GM23338 (cell line): Measurements from ENCODE around the gene ADGRG7. TPM values are rescaled to one million over a fixed set of nuclear protein-coding genes. Genes with fewer than 3 reads are reported as not detected.

ENCODE experiments used
- ATAC-seq: fragments of 200-7000 bp; cut with Tn5 transposase; 3 replicates; pipeline ENCODE4 v1.9.1; 2020
- DNase-seq: peaks from one replicate; pipeline ENCODE4 v3.0.0-alpha.2; 2015; ENCODE audit warnings: low spot score
- H2AFZ ChIP-seq: fragments of 200-600 bp; sonication (generic); 2 replicates; pipeline ENCODE4 v1.8.0; 2016; ENCODE audit warnings: antibody characterized with exemption, mild to moderate bottlenecking, moderate library complexity
- H3F3A ChIP-seq: fragments of 200-600 bp; sonication (generic); replicated peaks from 2 replicates; pipeline ENCODE4 v1.8.0; 2017; ENCODE audit warnings: antibody characterized with exemption, mixed run types, low read depth
- H3K27ac ChIP-seq: fragments of 200-600 bp; sonication (generic); 2 replicates; pipeline ENCODE4 v1.6.1; 2016; ENCODE audit warnings: low read depth
- H3K27me3 ChIP-seq: fragments of 200-600 bp; sonication (generic); 2 replicates; pipeline ENCODE4 v1.8.0; 2016; ENCODE audit warnings: mild to moderate bottlenecking, mixed run types, moderate library complexity; ENCODE audit not compliant: insufficient read depth
- H3K36me3 ChIP-seq: fragments of 200-600 bp; sonication (generic); 2 replicates; pipeline ENCODE4 v1.8.0; 2016; ENCODE audit warnings: mild to moderate bottlenecking; ENCODE audit not compliant: insufficient read depth
- H3K4me1 ChIP-seq: fragments of 200-600 bp; sonication (generic); 2 replicates; pipeline ENCODE4 v1.8.0; 2016; ENCODE audit warnings: mild to moderate bottlenecking, moderate library complexity; ENCODE audit not compliant: insufficient read depth
- H3K4me2 ChIP-seq: fragments of 200-600 bp; sonication (generic); 2 replicates; pipeline ENCODE4 v1.7.1; 2017; ENCODE audit warnings: mixed run types
- H3K4me3 ChIP-seq: fragments of 200-600 bp; sonication (generic); 2 replicates; pipeline ENCODE4 v1.6.1; 2016; ENCODE audit warnings: mixed run types
- H3K79me2 ChIP-seq: fragments of 200-600 bp; sonication (generic); replicated peaks from 2 replicates; pipeline ENCODE4 v1.8.0; 2017; ENCODE audit warnings: mild to moderate bottlenecking; ENCODE audit not compliant: insufficient read depth
- H3K9me2 ChIP-seq: fragments of 200-600 bp; sonication (generic); 2 replicates; pipeline ENCODE4 v1.8.0; 2017; ENCODE audit not compliant: insufficient read depth
- H4K20me1 ChIP-seq: fragments of 200-600 bp; sonication (generic); replicated peaks from 2 replicates; pipeline ENCODE4 v1.8.0; 2017; ENCODE audit warnings: mild to moderate bottlenecking; ENCODE audit not compliant: insufficient read depth
- H3K27ac Mint-ChIP-seq: 2 replicates; pipeline ENCODE4 v1.8.0; 2020; ENCODE audit warnings: inconsistent platforms, mild to moderate bottlenecking, moderate library complexity, mixed read lengths
- H3K27me3 Mint-ChIP-seq: 3 replicates; pipeline ENCODE4 v1.8.0; 2022; ENCODE audit warnings: low read depth, mild to moderate bottlenecking, moderate library complexity, mixed read lengths, inconsistent platforms; ENCODE audit not compliant: insufficient read depth, poor library complexity
- H3K36me3 Mint-ChIP-seq: 3 replicates; pipeline ENCODE4 v1.8.0; 2021; ENCODE audit warnings: low read depth, mild to moderate bottlenecking, inconsistent platforms, moderate library complexity, mixed read lengths
- H3K4me1 Mint-ChIP-seq: 3 replicates; pipeline ENCODE4 v1.8.0; 2020; ENCODE audit warnings: mild to moderate bottlenecking, inconsistent platforms, mixed read lengths
- H3K4me3 Mint-ChIP-seq: 3 replicates; pipeline ENCODE4 v1.8.0; 2021; ENCODE audit warnings: moderate library complexity, mild to moderate bottlenecking, inconsistent platforms, mixed read lengths
- H3K9me3 Mint-ChIP-seq: 3 replicates; pipeline ENCODE4 v1.8.0; 2020; ENCODE audit warnings: moderate library complexity, mild to moderate bottlenecking, inconsistent platforms, mixed read lengths
- CREB1 ChIP-seq: fragments of 250-450 bp; sonication (Bioruptor Pico); IDR thresholded peaks from 2 replicates; pipeline ENCODE4 v1.5.0; 2020; ENCODE audit warnings: low read depth, mild to moderate bottlenecking, moderate library complexity
- EZH2 ChIP-seq: fragments of 200-600 bp; sonication (generic); IDR thresholded peaks from one replicate; pipeline ENCODE4 v1.8.0; 2017; ENCODE audit warnings: antibody characterized with exemption, mild to moderate bottlenecking, low read depth; ENCODE audit not compliant: unreplicated experiment
- EZH2phosphoT487 ChIP-seq: fragments of 200-600 bp; sonication (generic); IDR thresholded peaks from one replicate; pipeline ENCODE4 v1.8.1; 2018; ENCODE audit warnings: antibody characterized with exemption; ENCODE audit not compliant: unreplicated experiment
- NANOG ChIP-seq: IDR thresholded peaks from 2 replicates; pipeline ENCODE4 v1.6.1; 2016; ENCODE audit warnings: antibody characterized with exemption, borderline replicate concordance
- STAT1 ChIP-seq: IDR thresholded peaks from one replicate; pipeline ENCODE4 v1.6.1; 2016; ENCODE audit warnings: antibody characterized with exemption; ENCODE audit not compliant: unreplicated experiment
- polyA plus RNA-seq: library from polyadenylated mRNA; unstranded; fragments of >200 nt; fragmentation: Nextera tagmentation; extraction: Ambion mirVana; gene quantifications from 2 replicates; pipeline ENCODE4 v1.2.1, GENCODE V29; 2016
- total RNA-seq: library from RNA; depleted of rRNA; stranded (reverse); fragments of >200 nt; shearing (Covaris generic); gene quantifications from 2 replicates; pipeline ENCODE4 v1.2.3, GENCODE V29; 2014
- TF ChIP-seq, protein P1 (sequence below): IDR thresholded peaks from 2 replicates; pipeline ENCODE4 v1.6.1; 2016; ENCODE audit warnings: antibody characterized with exemption
- TF ChIP-seq, protein P2 (sequence below): IDR thresholded peaks from one replicate; pipeline ENCODE4 v1.6.1; 2018; ENCODE audit warnings: antibody characterized with exemption; ENCODE audit not compliant: unreplicated experiment

Gene ADGRG7
- total and polyA plus RNA-seq, 2 experiments from 2014 or later = not detected

DNA sequence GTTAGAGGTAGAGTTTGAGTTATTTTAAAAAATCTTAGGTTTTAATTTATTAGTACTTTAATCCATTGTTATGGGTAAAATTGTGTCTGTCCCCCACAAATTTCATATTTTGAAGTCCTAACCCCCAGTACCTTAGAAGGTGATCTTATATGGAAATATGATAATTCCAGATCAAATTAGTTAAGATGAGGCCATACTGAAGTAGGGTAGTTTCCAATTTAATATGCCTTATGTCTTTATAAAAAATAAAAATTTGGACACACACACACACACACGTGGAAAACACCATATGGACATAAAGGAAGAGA, 18.6 kb upstream of the ADGRG7 start:
- no peaks in the 10 kb centered on the region for H3K9me2 ChIP-seq
- peaks cover 13% of the 10 kb centered on the region for H3K9me3 Mint-ChIP-seq
- no peaks in the 10 kb centered on the region for H3K4me1 ChIP-seq
- no peak overlapping the region for H2AFZ ChIP-seq
- H3K27ac Mint-ChIP-seq = no peak overlapping the region
- H3K4me3 ChIP-seq = no peak overlapping the region
- H3K27me3 ChIP-seq = no peaks in the 10 kb centered on the region
- TF ChIP-seq, protein P1, sequence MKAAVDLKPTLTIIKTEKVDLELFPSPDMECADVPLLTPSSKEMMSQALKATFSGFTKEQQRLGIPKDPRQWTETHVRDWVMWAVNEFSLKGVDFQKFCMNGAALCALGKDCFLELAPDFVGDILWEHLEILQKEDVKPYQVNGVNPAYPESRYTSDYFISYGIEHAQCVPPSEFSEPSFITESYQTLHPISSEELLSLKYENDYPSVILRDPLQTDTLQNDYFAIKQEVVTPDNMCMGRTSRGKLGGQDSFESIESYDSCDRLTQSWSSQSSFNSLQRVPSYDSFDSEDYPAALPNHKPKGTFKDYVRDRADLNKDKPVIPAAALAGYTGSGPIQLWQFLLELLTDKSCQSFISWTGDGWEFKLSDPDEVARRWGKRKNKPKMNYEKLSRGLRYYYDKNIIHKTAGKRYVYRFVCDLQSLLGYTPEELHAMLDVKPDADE = no peak
- TF ChIP-seq EZH2 (no peak), NANOG (no peak), EZH2phosphoT487 (no peak), STAT1 (no peak)
- TF ChIP-seq, protein P2, sequence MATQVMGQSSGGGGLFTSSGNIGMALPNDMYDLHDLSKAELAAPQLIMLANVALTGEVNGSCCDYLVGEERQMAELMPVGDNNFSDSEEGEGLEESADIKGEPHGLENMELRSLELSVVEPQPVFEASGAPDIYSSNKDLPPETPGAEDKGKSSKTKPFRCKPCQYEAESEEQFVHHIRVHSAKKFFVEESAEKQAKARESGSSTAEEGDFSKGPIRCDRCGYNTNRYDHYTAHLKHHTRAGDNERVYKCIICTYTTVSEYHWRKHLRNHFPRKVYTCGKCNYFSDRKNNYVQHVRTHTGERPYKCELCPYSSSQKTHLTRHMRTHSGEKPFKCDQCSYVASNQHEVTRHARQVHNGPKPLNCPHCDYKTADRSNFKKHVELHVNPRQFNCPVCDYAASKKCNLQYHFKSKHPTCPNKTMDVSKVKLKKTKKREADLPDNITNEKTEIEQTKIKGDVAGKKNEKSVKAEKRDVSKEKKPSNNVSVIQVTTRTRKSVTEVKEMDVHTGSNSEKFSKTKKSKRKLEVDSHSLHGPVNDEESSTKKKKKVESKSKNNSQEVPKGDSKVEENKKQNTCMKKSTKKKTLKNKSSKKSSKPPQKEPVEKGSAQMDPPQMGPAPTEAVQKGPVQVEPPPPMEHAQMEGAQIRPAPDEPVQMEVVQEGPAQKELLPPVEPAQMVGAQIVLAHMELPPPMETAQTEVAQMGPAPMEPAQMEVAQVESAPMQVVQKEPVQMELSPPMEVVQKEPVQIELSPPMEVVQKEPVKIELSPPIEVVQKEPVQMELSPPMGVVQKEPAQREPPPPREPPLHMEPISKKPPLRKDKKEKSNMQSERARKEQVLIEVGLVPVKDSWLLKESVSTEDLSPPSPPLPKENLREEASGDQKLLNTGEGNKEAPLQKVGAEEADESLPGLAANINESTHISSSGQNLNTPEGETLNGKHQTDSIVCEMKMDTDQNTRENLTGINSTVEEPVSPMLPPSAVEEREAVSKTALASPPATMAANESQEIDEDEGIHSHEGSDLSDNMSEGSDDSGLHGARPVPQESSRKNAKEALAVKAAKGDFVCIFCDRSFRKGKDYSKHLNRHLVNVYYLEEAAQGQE = no peak
- no peaks in the 10 kb centered on the region for H3K27me3 Mint-ChIP-seq
- H3K4me2 ChIP-seq = no peak overlapping the region
- ATAC-seq = no peak
- DNase-seq = no peak
- H3K4me3 Mint-ChIP-seq = no peak overlapping the region
- no peaks in the 10 kb centered on the region for H4K20me1 ChIP-seq
- H3K36me3 Mint-ChIP-seq = peaks cover 11% of the 10 kb centered on the region; the same call in 2 of the 3 replicates
- no peaks in the 10 kb centered on the region for H3F3A ChIP-seq
- no peaks in the 10 kb centered on the region for H3K4me1 Mint-ChIP-seq
- no peaks in the 10 kb centered on the region for H3K79me2 ChIP-seq
- H3K36me3 ChIP-seq = no peaks in the 10 kb centered on the region
- H3K27ac ChIP-seq = no peak overlapping the region

DNA sequence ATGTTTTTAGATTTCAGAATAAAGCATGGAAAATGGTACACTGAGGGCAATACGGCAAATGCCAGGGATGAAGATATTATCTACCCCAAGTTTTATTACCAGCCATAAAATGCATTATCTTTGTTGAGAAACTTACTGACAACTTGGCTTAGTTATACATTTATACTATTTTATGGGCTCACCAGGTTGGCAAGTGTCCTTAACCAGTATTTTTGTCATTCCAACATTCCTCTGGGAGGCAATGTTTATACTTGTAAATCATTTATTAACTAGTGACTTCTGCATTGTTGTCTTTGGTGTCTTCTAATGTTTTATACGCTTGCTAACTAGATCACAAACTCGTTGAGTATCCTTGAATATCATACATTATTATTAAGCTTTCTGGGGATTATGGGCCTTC, 18.0 kb upstream of the ADGRG7 start:
- ATAC-seq (no peak), DNase-seq (no peak)
- H3K4me1 Mint-ChIP-seq = no peaks in the 10 kb centered on the region
- Histone ChIP-seq H3K9me2 (no peaks in the 10 kb centered on the region), H3K36me3 (no peaks in the 10 kb centered on the region), H3K27ac (no peak overlapping the region), H2AFZ (no peak overlapping the region), H3K79me2 (no peaks in the 10 kb centered on the region), H4K20me1 (no peaks in the 10 kb centered on the region), H3K4me3 (no peak overlapping the region), H3K27me3 (no peaks in the 10 kb centered on the region), H3F3A (no peaks in the 10 kb centered on the region), H3K4me1 (no peaks in the 10 kb centered on the region), H3K4me2 (no peak overlapping the region)
- H3K9me3 Mint-ChIP-seq = peaks cover 8% of the 10 kb centered on the region
- H3K27me3 Mint-ChIP-seq = no peaks in the 10 kb centered on the region
- no peak overlapping the region for H3K27ac Mint-ChIP-seq
- H3K4me3 Mint-ChIP-seq = no peak overlapping the region
- peaks cover 6% of the 10 kb centered on the region; the same call in 2 of the 3 replicates for H3K36me3 Mint-ChIP-seq
- TF ChIP-seq STAT1 (no peak), CREB1 (CRISPR knock-in tag) (no peak)
